ENCODE results near the gene KLF6.

Gene KLF6

GRCh38 chr10:3827768-3828403 lies 42.9 kb upstream of the KLF6 start:
- H2AK5ac ChIP-seq (ENCODE audit: low read length, severe bottlenecking): peak overlapping the region; percentile 7
- no peak for DNase-seq
- peak overlapping the region; percentile 60 to 98 for H3K18ac ChIP-seq (ENCODE audit: low read depth in 1 of 2, low read length in 2 of 2)
- peak overlapping the region in 1 of 2 experiments; percentile 77 for H3K4me3 ChIP-seq (ENCODE audit: insufficient read depth in 1 of 2, low read depth in 1 of 2, low read length in 2 of 2)
- peak overlapping the region; percentile 42 to 73 for H2BK12ac ChIP-seq (ENCODE audit: low read length in 2 of 2)
- no peaks in the 10 kb centered on the region for H3K9me3 ChIP-seq (ENCODE audit: control insufficient read depth, low read length)
- H2BK120ac ChIP-seq (ENCODE audit: low read depth, low read length): no peak overlapping the region
- H3K23ac ChIP-seq (ENCODE audit: low read length in 2 of 2): no peak overlapping the region
- H4K8ac ChIP-seq (ENCODE audit: low read length): peak overlapping the region; percentile 49
- H3K79me1 ChIP-seq (replicated peaks; ENCODE audit: low read length, poor library complexity, severe bottlenecking): peaks cover 2% of the 10 kb centered on the region
- H3K4me1 ChIP-seq (ENCODE audit: control insufficient read depth, insufficient read depth, low read depth, low read length): peaks cover 25% of the 10 kb centered on the region
- no peak overlapping the region for H2BK5ac ChIP-seq (ENCODE audit: low read depth, low read length, poor library complexity, severe bottlenecking)
- 97% methylated on average over 27 of the region's 27 CpGs for WGBS
- no peak overlapping the region for H3K4me2 ChIP-seq (ENCODE audit: low read length, poor library complexity, severe bottlenecking)
- H3K9ac ChIP-seq (ENCODE audit: low read length): peak overlapping the region; percentile 97
- H3K27ac ChIP-seq (ENCODE audit: low read length, poor library complexity, severe bottlenecking): peak overlapping the region; percentile 51
- no peaks in the 10 kb centered on the region for H3K36me3 ChIP-seq (ENCODE audit: control insufficient read depth in 1 of 2, insufficient read depth in 2 of 2, low read depth in 1 of 2, low read length in 2 of 2)
- no peaks in the 10 kb centered on the region for H3K27me3 ChIP-seq (ENCODE audit: control insufficient read depth in 1 of 2, insufficient read depth in 1 of 2, low read length in 2 of 2)
- H3K14ac ChIP-seq (ENCODE audit: low read length in 2 of 2): peak overlapping the region in 1 of 2 experiments; percentile 75
- H2BK15ac ChIP-seq (ENCODE audit: low read depth, poor library complexity, severe bottlenecking): no peak overlapping the region
- H4K91ac ChIP-seq (ENCODE audit: low read length): peak overlapping the region; percentile 84
- H2AFZ ChIP-seq (ENCODE audit: low read depth, low read length): no peak overlapping the region
- peak overlapping the region; percentile 13 to 21 for H3K4ac ChIP-seq (ENCODE audit: low read depth in 1 of 2, low read length in 2 of 2)

GRCh38 chr10:3827266-3827665 lies 42.3 kb upstream of the KLF6 start:
- H3K9ac ChIP-seq (ENCODE audit: low read length): no peak overlapping the region
- 90% methylated on average over 10 of the region's 10 CpGs for WGBS
- no peak for DNase-seq
- no peak overlapping the region for H3K14ac ChIP-seq (ENCODE audit: low read length in 2 of 2)
- peak overlapping the region; percentile 6 for H3K27ac ChIP-seq (ENCODE audit: low read length, poor library complexity, severe bottlenecking)
- H4K91ac ChIP-seq (ENCODE audit: low read length): peak overlapping the region; percentile 84
- no peaks in the 10 kb centered on the region for H3K27me3 ChIP-seq (ENCODE audit: control insufficient read depth in 1 of 2, insufficient read depth in 1 of 2, low read length in 2 of 2)
- H2BK120ac ChIP-seq (ENCODE audit: low read depth, low read length): peak overlapping the region; percentile 20
- H2AFZ ChIP-seq (ENCODE audit: low read depth, low read length): no peak overlapping the region
- H3K4me1 ChIP-seq (ENCODE audit: control insufficient read depth, insufficient read depth, low read depth, low read length): peaks cover 25% of the 10 kb centered on the region
- no peak overlapping the region for H4K8ac ChIP-seq (ENCODE audit: low read length)
- peak overlapping the region; percentile 38 for H2AK5ac ChIP-seq (ENCODE audit: low read length, severe bottlenecking)
- peak overlapping the region in 1 of 2 experiments; percentile 80 for H2BK12ac ChIP-seq (ENCODE audit: low read length in 2 of 2)
- no peaks in the 10 kb centered on the region for H3K36me3 ChIP-seq (ENCODE audit: control insufficient read depth in 1 of 2, insufficient read depth in 2 of 2, low read depth in 1 of 2, low read length in 2 of 2)
- peak overlapping the region in 1 of 2 experiments; percentile 78 for H3K18ac ChIP-seq (ENCODE audit: low read depth in 1 of 2, low read length in 2 of 2)
- H3K23ac ChIP-seq (ENCODE audit: low read length in 2 of 2): no peak overlapping the region
- H2BK5ac ChIP-seq (ENCODE audit: low read depth, low read length, poor library complexity, severe bottlenecking): no peak overlapping the region
- no peak overlapping the region for H3K4me3 ChIP-seq (ENCODE audit: insufficient read depth in 1 of 2, low read depth in 1 of 2, low read length in 2 of 2)
- H2BK15ac ChIP-seq (ENCODE audit: low read depth, poor library complexity, severe bottlenecking): no peak overlapping the region
- peaks cover 2% of the 10 kb centered on the region for H3K79me1 ChIP-seq (replicated peaks; ENCODE audit: low read length, poor library complexity, severe bottlenecking)
- no peaks in the 10 kb centered on the region for H3K9me3 ChIP-seq (ENCODE audit: control insufficient read depth, low read length)
- no peak overlapping the region for H3K4me2 ChIP-seq (ENCODE audit: low read length, poor library complexity, severe bottlenecking)
- peak overlapping the region; percentile 10 to 77 for H3K4ac ChIP-seq (ENCODE audit: low read depth in 1 of 2, low read length in 2 of 2)

- Histone ChIP-seq H3K9ac (ENCODE audit: low read length) (peak overlapping the region; percentile 61), H3K79me1 (replicated peaks; ENCODE audit: low read length, poor library complexity, severe bottlenecking) (peaks cover 2% of the 10 kb centered on the region), H3K27me3 (ENCODE audit: control insufficient read depth in 1 of 2, insufficient read depth in 1 of 2, low read length in 2 of 2) (no peaks in the 10 kb centered on the region), H3K14ac (ENCODE audit: low read length in 2 of 2) (peak overlapping the region in 1 of 2 experiments; percentile 90), H3K27ac (ENCODE audit: low read length, poor library complexity, severe bottlenecking) (peak overlapping the region; percentile 63), H3K36me3 (ENCODE audit: control insufficient read depth in 1 of 2, insufficient read depth in 2 of 2, low read depth in 1 of 2, low read length in 2 of 2) (no peaks in the 10 kb centered on the region), H3K4me3 (ENCODE audit: insufficient read depth in 1 of 2, low read depth in 1 of 2, low read length in 2 of 2) (no peak overlapping the region), H2AFZ (ENCODE audit: low read depth, low read length) (peak overlapping the region; percentile 40), H4K91ac (ENCODE audit: low read length) (peak overlapping the region; percentile 94), H3K4me1 (ENCODE audit: control insufficient read depth, insufficient read depth, low read depth, low read length) (peaks cover 25% of the 10 kb centered on the region), H3K23ac (ENCODE audit: low read length in 2 of 2) (no peak overlapping the region), H3K4me2 (ENCODE audit: low read length, poor library complexity, severe bottlenecking) (no peak overlapping the region), H2BK12ac (ENCODE audit: low read length in 2 of 2) (peak overlapping the region; percentile 96 to 99), H2BK15ac (ENCODE audit: low read depth, poor library complexity, severe bottlenecking) (no peak overlapping the region), H4K8ac (ENCODE audit: low read length) (peak overlapping the region; percentile 92), H3K4ac (ENCODE audit: low read depth in 1 of 2, low read length in 2 of 2) (peak overlapping the region; percentile 43 to 79), H2BK5ac (ENCODE audit: low read depth, low read length, poor library complexity, severe bottlenecking) (peak overlapping the region; percentile 22), H3K9me3 (ENCODE audit: control insufficient read depth, low read length) (no peaks in the 10 kb centered on the region), H2BK120ac (ENCODE audit: low read depth, low read length) (no peak overlapping the region), H2AK5ac (ENCODE audit: low read length, severe bottlenecking) (peak overlapping the region; percentile 84), H3K18ac (ENCODE audit: low read depth in 1 of 2, low read length in 2 of 2) (peak overlapping the region; percentile 73 to 80)
- no peak for DNase-seq
- 92% methylated on average over 21 of the region's 21 CpGs for WGBS
These were observed 40.9 kb upstream of the KLF6 start for GRCh38 chr10:3825862-3826351.

- H2BK120ac ChIP-seq (ENCODE audit: low read depth, low read length): no peak overlapping the region
- H2AFZ ChIP-seq (ENCODE audit: low read depth, low read length): no peak overlapping the region
- no peak overlapping the region for H3K4me2 ChIP-seq (ENCODE audit: low read length, poor library complexity, severe bottlenecking)
- H4K8ac ChIP-seq (ENCODE audit: low read length): no peak overlapping the region
- H3K27me3 ChIP-seq (ENCODE audit: control insufficient read depth in 1 of 2, insufficient read depth in 1 of 2, low read length in 2 of 2): no peaks in the 10 kb centered on the region
- no peak overlapping the region for H3K18ac ChIP-seq (ENCODE audit: low read depth in 1 of 2, low read length in 2 of 2)
- H3K4me3 ChIP-seq (ENCODE audit: insufficient read depth in 1 of 2, low read depth in 1 of 2, low read length in 2 of 2): no peak overlapping the region
- peak; percentile 82 for DNase-seq
- no peaks in the 10 kb centered on the region for H3K36me3 ChIP-seq (ENCODE audit: control insufficient read depth in 1 of 2, insufficient read depth in 2 of 2, low read depth in 1 of 2, low read length in 2 of 2)
- H3K27ac ChIP-seq (ENCODE audit: low read length, poor library complexity, severe bottlenecking): peak overlapping the region; percentile 63
- peaks cover 2% of the 10 kb centered on the region for H3K79me1 ChIP-seq (replicated peaks; ENCODE audit: low read length, poor library complexity, severe bottlenecking)
- no peak overlapping the region for H3K4ac ChIP-seq (ENCODE audit: low read depth in 1 of 2, low read length in 2 of 2)
- H3K9ac ChIP-seq (ENCODE audit: low read length): peak overlapping the region; percentile 61
- H2AK5ac ChIP-seq (ENCODE audit: low read length, severe bottlenecking): peak overlapping the region; percentile 84
- H3K9me3 ChIP-seq (ENCODE audit: control insufficient read depth, low read length): no peaks in the 10 kb centered on the region
- peak overlapping the region in 1 of 2 experiments; percentile 93 for H2BK12ac ChIP-seq (ENCODE audit: low read length in 2 of 2)
- H3K23ac ChIP-seq (ENCODE audit: low read length in 2 of 2): no peak overlapping the region
- H2BK5ac ChIP-seq (ENCODE audit: low read depth, low read length, poor library complexity, severe bottlenecking): no peak overlapping the region
- 21% methylated on average over 6 of the region's 6 CpGs for WGBS
- peaks cover 24% of the 10 kb centered on the region for H3K4me1 ChIP-seq (ENCODE audit: control insufficient read depth, insufficient read depth, low read depth, low read length)
- no peak overlapping the region for H2BK15ac ChIP-seq (ENCODE audit: low read depth, poor library complexity, severe bottlenecking)
- no peak overlapping the region for H4K91ac ChIP-seq (ENCODE audit: low read length)
- no peak overlapping the region for H3K14ac ChIP-seq (ENCODE audit: low read length in 2 of 2)
These were observed 40.2 kb upstream of the KLF6 start for GRCh38 chr10:3825244-3825643.

Data from mesenchymal stem cell (in vitro differentiated cells and primary cell).